Memory B cell (primary cell): ENCODE measurements around the gene C3orf20.

Experiments used
- ATAC-seq: fragments of 150-1000 bp; cut with Tn5 transposase; 2 replicates; pipeline ENCODE4 v1.10.0; 2021; ENCODE audit warnings: low read depth, mild to moderate bottlenecking, moderate library complexity
- DNase-seq, 2 donors: peaks; one replicate each; pipeline ENCODE4 v3.0.0; 2022; ENCODE audit warnings: low spot score in 2 of 2
- H3K27ac Mint-ChIP-seq: one replicate; pipeline ENCODE4 v1.8.0; 2022; ENCODE audit warnings: mild to moderate bottlenecking, moderate library complexity, mixed read lengths
- H3K27me3 Mint-ChIP-seq: one replicate; pipeline ENCODE4 v1.8.0; 2022; ENCODE audit warnings: mixed read lengths
- H3K36me3 Mint-ChIP-seq: one replicate; pipeline ENCODE4 v1.8.0; 2022; ENCODE audit warnings: mild to moderate bottlenecking, mixed read lengths
- H3K4me1 Mint-ChIP-seq: one replicate; pipeline ENCODE4 v1.8.0; 2022; ENCODE audit warnings: mixed read lengths
- H3K4me3 Mint-ChIP-seq: one replicate; pipeline ENCODE4 v1.8.0; 2022; ENCODE audit warnings: mild to moderate bottlenecking, moderate library complexity, mixed read lengths
- H3K9me3 Mint-ChIP-seq: one replicate; pipeline ENCODE4 v1.8.0; 2022; ENCODE audit warnings: mixed read lengths

The C3orf20 gene

DNA sequence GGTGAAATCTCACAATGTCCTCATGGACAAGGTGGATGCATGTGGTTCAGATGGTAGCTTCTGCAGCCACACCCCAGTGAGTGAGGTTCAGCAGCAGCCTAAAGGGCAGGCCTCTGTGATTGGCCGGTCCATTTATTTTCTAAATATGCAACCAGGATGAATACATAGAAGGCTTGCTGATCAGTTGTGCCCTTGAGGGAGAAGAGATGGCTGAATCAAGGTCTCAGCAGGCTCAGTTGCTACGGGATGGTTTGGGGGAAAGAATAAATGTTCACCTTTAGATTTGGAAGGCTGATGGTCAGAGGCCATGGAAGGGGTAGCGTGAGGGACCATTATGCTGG lies 90.1 kb downstream of the C3orf20 start:
- no peaks in the 10 kb centered on the region for H3K9me3 Mint-ChIP-seq
- H3K36me3 Mint-ChIP-seq = no peaks in the 10 kb centered on the region
- H3K27me3 Mint-ChIP-seq = peaks cover 15% of the 10 kb centered on the region
- no peak overlapping the region for H3K4me3 Mint-ChIP-seq
- peaks cover 3% of the 10 kb centered on the region for H3K4me1 Mint-ChIP-seq
- ATAC-seq (no peak), DNase-seq (no peak)
- H3K27ac Mint-ChIP-seq = no peak overlapping the region

DNA sequence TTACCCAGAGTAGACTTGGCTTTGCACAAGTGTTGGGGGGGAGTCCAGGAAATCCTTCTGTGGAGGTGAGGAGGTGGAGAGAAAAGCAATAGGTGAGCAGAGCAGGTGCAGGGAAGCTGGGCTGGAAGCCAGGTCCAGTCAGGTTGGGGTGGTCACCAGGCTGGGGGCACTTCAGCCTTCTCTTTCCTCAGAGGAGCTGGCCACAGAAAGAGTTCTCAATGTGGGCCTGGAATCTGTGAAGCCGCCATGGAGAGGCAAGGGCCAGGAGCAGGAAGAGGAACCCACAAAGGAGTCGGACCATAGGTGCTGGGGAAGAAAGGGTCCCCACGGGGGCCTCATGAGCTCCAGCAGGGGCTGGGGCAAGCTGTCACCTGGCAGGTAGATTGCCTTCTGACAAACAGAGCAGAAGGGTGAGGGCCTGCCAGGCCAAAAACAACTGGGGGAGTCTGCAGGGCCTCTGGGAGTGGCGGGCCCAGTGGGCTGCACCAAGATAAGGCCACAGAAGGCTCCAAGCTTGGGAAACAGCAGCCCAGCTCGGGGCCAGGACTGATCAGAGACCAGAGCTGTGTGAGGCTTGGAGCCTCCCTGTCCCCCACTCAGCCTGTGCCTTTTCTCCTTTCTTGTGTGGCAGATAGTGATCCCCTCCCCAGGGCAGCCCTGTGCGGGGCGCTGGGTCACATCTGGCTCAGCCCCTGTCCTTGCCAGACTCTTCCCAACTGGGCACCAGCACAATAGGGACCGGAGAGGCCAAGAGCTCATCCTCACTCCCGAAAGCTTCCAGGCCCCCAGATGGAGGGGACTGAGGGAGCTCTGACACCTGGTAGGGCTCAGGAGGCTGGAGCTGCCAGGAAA lies 90.9 kb downstream of the C3orf20 start:
- no peak overlapping the region for H3K27ac Mint-ChIP-seq
- ATAC-seq = no peak
- H3K4me3 Mint-ChIP-seq = no peak overlapping the region
- DNase-seq = no peak
- H3K36me3 Mint-ChIP-seq = no peaks in the 10 kb centered on the region
- peaks cover 15% of the 10 kb centered on the region for H3K27me3 Mint-ChIP-seq
- H3K9me3 Mint-ChIP-seq = no peaks in the 10 kb centered on the region
- peaks cover 3% of the 10 kb centered on the region for H3K4me1 Mint-ChIP-seq

GRCh38 chr3:14766428-14767244 lies 91.7 kb downstream of the C3orf20 start:
- H3K4me1 Mint-ChIP-seq = no peaks in the 10 kb centered on the region
- no peaks in the 10 kb centered on the region for H3K9me3 Mint-ChIP-seq
- H3K27ac Mint-ChIP-seq = no peak overlapping the region
- H3K27me3 Mint-ChIP-seq = peaks cover 12% of the 10 kb centered on the region
- no peaks in the 10 kb centered on the region for H3K36me3 Mint-ChIP-seq
- DNase-seq = no peak
- no peak for ATAC-seq
- no peak overlapping the region for H3K4me3 Mint-ChIP-seq

DNA sequence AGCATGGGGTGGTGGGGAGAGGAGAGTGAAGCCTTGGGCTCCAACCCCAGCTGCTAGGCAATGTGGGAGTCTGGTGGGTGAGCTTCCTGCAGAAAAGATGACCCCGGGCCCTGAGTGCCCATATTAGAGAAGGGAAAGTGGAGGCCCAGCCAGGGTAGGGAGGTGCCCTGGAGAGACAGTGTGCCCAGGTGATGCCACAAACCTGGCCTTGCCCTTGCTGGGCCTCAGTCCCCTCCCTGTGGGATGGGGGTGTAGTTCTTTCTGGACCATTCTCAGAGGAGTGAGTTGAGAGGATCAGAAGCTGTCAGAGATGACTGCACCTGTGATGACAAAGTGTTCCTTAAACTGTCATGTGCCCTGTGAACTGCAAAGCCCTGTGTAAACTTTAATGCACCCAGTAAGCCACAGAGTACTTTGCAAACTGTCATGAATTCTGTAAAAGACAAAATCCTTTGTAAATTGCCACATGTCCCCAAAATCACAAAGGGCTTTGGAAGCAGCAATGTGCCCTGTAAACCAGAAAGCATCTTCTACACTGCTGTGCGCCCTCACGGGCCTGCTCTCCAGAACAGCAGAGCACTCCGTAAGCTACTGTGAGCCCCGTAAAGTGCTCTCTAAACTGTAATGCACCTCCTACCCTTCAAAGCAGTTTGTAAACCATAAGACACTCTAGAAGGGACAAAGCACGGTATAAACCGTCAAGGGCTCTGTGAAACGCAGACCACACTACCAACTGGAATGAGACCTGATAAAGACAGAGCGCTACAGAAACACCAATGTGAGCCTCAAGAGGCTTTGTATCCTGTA lies 92.5 kb downstream of the C3orf20 start:
- Mint-ChIP-seq H3K4me3 (no peak overlapping the region), H3K36me3 (no peaks in the 10 kb centered on the region), H3K9me3 (no peaks in the 10 kb centered on the region), H3K4me1 (no peaks in the 10 kb centered on the region), H3K27ac (no peak overlapping the region), H3K27me3 (peaks cover 12% of the 10 kb centered on the region)
- DNase-seq (no peak), ATAC-seq (no peak)

DNA sequence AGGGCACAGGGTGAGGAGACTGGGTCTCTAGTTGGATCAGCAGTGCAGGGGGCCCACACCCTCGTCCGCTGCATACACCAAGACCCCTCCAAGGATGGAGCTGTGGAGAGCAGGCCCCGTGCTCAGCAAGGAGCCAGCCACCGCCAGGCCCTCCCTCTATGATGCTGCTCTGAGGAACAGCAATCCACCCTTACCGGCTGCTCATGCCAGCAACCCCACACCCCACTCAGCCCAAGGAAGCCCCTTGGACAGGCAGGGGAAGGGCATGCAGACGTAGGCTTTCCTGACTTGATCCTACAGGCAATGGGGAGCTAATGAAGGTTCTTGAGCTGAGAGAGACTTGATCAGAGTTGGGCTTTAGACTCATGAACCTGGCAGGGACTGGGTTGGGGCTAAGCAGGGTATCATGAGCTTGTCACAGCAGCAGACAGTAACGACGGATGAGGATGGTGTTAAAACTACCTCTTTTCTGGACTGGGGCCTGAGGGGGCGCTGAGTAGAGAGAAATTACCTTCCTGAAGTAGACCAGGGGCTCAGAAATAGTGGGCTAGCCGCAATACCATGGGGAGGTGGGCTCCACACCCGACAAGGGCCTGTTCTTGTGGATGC lies 93.3 kb downstream of the C3orf20 start:
- H3K36me3 Mint-ChIP-seq = no peaks in the 10 kb centered on the region
- no peak overlapping the region for H3K4me3 Mint-ChIP-seq
- no peak overlapping the region for H3K27ac Mint-ChIP-seq
- H3K4me1 Mint-ChIP-seq = no peaks in the 10 kb centered on the region
- peaks cover 11% of the 10 kb centered on the region for H3K27me3 Mint-ChIP-seq
- no peak for ATAC-seq
- no peaks in the 10 kb centered on the region for H3K9me3 Mint-ChIP-seq
- no peak for DNase-seq

DNA sequence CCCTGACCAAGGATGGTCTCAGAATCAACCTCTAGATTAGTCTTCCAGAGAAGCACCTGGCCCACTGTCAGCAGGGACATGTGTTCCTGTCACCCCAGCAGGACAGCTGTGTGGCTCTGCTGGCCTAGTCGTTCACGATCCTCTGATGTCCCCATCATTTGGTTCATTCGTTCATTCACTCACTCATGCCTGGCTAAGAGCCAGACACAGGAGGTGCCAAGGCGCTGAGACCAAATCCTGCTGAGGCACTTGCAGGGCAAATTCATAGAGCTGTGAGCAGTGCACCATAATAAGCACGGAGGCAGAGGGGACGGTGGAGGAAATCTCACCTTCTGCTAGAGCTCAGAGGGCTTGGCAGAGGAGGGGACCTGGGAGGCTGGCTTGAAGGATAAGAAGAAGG lies 93.9 kb downstream of the C3orf20 start:
- Mint-ChIP-seq H3K9me3 (no peaks in the 10 kb centered on the region), H3K27ac (no peak overlapping the region), H3K4me3 (no peak overlapping the region), H3K36me3 (no peaks in the 10 kb centered on the region), H3K27me3 (peaks cover 10% of the 10 kb centered on the region), H3K4me1 (no peaks in the 10 kb centered on the region)
- ATAC-seq = no peak
- no peak for DNase-seq

DNA sequence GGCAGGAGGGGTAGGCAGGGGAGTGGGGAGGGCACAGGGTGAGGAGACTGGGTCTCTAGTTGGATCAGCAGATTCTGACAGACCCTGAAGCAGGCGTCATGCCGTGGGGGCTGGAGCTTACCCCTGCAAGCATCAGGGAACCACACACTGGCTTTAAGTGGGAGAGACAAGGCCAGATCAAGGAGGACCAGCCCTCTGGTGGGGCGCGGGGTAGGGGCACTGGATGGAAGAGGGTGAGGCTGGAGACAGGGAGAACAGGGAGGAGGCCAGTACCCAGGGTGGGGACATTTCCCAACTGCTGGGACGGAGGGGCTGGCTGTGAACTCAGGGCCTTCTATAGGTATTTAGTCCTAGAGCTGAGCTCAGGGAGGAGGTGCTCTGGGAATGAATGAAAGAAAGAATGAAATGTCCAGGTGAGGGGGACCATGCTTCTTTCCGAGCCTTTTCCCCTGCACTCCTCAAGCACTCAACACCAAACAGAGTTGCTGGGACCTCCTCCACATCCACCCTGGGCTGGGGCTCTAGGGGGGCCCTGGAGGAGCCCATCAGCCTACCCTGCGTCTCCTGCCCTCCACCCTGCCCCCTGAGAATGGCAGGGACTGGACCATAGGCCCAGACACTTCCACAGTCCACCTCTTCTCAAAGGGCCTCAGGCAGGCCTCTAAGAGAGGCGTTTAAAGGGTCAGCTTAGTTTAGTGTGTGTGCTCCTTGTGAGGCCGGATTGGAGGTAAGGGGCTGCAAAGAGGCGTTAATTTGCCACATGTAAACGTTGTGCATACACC lies 94.8 kb downstream of the C3orf20 start:
- H3K27me3 Mint-ChIP-seq = peaks cover 8% of the 10 kb centered on the region
- no peak overlapping the region for H3K27ac Mint-ChIP-seq
- no peaks in the 10 kb centered on the region for H3K9me3 Mint-ChIP-seq
- ATAC-seq (no peak), DNase-seq (no peak)
- H3K36me3 Mint-ChIP-seq = no peaks in the 10 kb centered on the region
- no peak overlapping the region for H3K4me3 Mint-ChIP-seq
- H3K4me1 Mint-ChIP-seq = no peaks in the 10 kb centered on the region

DNA sequence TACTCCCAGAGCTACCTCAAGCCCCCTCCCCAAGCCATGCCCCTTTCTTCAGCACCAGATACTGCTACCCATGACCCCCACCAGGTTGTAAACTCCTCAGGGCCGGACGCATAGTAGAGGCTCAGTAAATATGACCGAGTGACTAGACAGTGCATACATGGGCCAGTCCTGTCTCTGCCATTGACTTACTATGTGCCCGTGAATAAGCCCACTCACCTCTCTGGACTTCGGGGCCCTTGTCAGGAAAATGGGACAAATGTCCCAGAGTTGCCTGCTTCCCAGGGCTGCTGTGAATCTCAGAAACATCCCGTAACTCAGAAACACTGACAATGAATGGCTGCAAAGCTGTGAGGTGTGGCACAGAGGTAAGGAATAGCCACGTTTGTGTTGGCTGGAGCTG lies 95.7 kb downstream of the C3orf20 start:
- Mint-ChIP-seq H3K4me1 (no peaks in the 10 kb centered on the region), H3K36me3 (no peaks in the 10 kb centered on the region), H3K27ac (no peak overlapping the region), H3K9me3 (no peaks in the 10 kb centered on the region), H3K4me3 (no peak overlapping the region), H3K27me3 (peaks cover 8% of the 10 kb centered on the region)
- ATAC-seq = no peak
- no peak for DNase-seq

DNA sequence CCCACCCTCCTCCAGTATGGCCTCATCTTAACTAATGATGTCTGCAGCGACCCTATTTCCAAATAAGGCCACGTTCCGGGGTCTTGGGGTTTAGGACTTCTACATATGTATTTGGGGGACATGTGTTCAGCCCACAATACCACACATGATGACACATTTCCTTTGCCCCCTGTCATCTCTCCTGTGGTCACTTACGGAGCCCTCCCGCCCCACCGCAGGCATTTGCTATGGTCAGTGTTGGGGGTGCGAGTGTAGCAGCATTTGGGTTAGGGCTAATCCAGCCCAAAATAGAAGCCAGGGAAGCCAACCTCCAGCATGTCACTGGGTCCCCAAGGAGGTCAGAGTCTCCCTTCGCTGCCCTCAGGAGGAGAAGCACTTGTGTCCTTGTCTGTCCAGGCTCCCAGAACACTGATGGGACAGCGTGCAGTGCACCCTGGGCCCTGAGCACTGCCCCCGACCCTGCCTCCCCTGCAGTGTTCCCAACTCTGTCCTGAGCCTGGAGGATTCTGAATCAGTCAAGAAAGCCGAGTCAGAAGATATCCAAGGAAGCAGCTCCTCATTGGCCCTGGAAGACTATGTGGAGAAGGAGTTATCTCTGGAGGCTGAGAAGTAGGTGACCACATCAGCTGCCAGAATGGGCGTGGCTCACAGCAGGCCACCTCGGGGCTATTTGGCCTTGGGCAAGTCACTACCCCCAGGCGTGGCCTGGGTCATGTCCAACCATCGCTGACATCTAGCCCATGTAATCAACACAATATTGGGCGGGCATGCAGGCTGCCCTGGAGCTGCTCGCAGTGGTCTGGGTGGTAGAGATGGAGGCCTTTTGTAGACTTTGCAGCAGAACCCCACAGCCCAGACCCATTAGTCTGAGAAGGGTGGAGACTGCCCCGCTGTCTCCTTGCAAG lies 96.9 kb downstream of the C3orf20 start:
- H3K27me3 Mint-ChIP-seq = peaks cover 8% of the 10 kb centered on the region
- no peaks in the 10 kb centered on the region for H3K9me3 Mint-ChIP-seq
- ATAC-seq = no peak
- no peak overlapping the region for H3K4me3 Mint-ChIP-seq
- H3K27ac Mint-ChIP-seq = no peak overlapping the region
- DNase-seq = no peak
- no peaks in the 10 kb centered on the region for H3K36me3 Mint-ChIP-seq
- no peaks in the 10 kb centered on the region for H3K4me1 Mint-ChIP-seq

DNA sequence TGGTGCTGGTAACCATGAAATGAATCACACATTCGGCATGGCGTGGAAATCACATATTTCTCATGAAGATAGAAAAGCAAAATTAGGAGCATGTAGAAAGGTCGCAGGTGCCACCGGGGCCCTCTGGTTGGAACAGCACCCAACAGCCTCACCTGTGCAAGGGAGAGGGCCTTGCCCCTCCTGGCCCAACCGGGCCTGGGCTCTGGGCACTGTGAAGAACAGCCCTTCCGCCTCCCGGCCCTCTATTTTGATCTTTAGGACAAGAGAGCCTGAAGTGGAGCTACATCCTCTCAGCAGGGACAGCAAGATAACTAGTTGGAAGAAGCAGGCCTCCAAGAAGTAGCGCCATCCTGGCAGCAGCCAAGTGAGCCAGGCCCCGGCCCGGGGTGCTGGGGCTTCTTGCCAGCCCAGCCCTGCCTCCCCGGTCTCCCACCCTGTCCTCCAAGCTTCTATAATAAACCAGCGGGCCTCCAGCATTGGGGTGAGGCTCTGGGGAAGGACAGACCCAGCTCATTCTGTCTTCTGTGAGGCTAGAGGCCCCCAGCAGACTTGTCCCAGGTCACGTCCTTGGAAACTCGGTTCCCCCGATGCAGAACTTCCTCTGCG lies 97.7 kb downstream of the C3orf20 start:
- H3K27me3 Mint-ChIP-seq = peaks cover 8% of the 10 kb centered on the region
- ATAC-seq (no peak), DNase-seq (no peak)
- H3K9me3 Mint-ChIP-seq = no peaks in the 10 kb centered on the region
- no peak overlapping the region for H3K27ac Mint-ChIP-seq
- no peaks in the 10 kb centered on the region for H3K4me1 Mint-ChIP-seq
- H3K36me3 Mint-ChIP-seq = no peaks in the 10 kb centered on the region
- H3K4me3 Mint-ChIP-seq = no peak overlapping the region

DNA sequence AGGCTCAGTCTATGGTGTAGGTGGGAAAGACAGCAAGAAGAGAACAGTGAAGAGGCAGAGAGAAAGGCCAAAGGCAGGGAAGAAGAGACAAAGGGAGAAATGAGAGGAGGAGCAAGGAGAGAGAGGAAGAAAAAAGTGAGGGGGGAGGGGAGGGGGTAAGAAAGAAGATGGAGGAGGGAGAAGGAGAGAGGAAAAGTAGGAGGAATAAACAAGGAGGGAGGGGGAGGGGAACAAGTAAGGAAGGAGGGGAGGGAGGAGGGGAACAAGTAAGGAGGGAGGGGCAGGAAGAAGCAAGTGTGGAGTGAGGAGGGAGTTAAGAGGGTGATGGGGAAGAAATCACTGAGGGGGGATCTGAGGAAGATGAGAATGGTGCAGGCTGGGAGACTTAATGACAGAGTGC lies 98.3 kb downstream of the C3orf20 start:
- H3K36me3 Mint-ChIP-seq = no peaks in the 10 kb centered on the region
- peaks cover 6% of the 10 kb centered on the region for H3K27me3 Mint-ChIP-seq
- DNase-seq (no peak), ATAC-seq (no peak)
- H3K4me1 Mint-ChIP-seq = no peaks in the 10 kb centered on the region
- no peak overlapping the region for H3K4me3 Mint-ChIP-seq
- H3K27ac Mint-ChIP-seq = no peak overlapping the region
- no peaks in the 10 kb centered on the region for H3K9me3 Mint-ChIP-seq

DNA sequence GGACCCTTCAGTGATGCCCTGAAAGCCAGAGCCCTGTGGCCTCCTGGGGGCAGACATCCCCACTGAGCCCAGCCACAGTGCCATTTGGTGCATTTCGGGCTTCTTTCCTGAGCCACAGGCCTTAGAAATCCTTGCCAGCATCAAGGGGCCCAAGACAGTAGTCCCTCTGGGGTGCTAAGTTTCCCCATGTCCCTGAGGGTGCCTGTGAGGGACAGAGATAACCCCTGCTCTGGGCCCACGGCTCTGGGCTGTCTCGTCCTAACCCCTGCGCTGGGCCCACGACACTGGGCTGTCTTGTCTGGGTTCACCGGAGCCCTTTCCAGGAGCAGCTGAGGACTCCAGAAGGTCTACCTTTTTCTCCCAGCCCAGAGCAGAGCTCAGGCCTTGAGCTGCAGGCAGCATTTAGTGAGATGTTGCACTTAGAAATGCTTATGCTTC lies 98.8 kb downstream of the C3orf20 start:
- Mint-ChIP-seq H3K27ac (no peak overlapping the region), H3K4me3 (no peak overlapping the region), H3K4me1 (no peaks in the 10 kb centered on the region), H3K27me3 (peaks cover 6% of the 10 kb centered on the region), H3K9me3 (peaks cover 2% of the 10 kb centered on the region), H3K36me3 (peaks cover under 1% of the 10 kb centered on the region)
- ATAC-seq (no peak), DNase-seq (no peak)
